ENCODE results near the gene FOXP1.

DNA sequence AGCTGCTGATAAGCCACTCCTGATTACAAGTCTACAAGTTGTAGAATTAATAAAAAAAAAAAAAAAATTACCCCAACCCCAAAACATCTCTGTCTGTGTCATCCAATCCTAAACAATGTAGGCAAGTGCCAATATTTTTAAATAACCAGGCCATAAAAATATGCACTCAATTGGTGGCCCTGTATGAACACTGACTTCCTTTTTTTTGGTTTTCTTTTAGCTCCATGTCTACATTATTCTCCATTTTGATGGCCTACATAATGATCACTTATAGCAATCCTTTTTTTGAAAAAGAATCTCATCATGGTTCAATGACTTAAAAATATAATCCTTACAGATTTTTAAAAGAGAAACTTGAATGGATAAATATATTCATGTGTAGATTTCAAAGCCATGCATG is 72.1 kb downstream of the FOXP1 start:
- TF ChIP-seq, protein P1, sequence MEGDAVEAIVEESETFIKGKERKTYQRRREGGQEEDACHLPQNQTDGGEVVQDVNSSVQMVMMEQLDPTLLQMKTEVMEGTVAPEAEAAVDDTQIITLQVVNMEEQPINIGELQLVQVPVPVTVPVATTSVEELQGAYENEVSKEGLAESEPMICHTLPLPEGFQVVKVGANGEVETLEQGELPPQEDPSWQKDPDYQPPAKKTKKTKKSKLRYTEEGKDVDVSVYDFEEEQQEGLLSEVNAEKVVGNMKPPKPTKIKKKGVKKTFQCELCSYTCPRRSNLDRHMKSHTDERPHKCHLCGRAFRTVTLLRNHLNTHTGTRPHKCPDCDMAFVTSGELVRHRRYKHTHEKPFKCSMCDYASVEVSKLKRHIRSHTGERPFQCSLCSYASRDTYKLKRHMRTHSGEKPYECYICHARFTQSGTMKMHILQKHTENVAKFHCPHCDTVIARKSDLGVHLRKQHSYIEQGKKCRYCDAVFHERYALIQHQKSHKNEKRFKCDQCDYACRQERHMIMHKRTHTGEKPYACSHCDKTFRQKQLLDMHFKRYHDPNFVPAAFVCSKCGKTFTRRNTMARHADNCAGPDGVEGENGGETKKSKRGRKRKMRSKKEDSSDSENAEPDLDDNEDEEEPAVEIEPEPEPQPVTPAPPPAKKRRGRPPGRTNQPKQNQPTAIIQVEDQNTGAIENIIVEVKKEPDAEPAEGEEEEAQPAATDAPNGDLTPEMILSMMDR (IDR thresholded peaks at IDR 0.05; ENCODE audit: low read depth, low read length, missing input control): no peak
- no peak for TF ChIP-seq GABPA (IDR thresholded peaks at IDR 0.05 in 1 of 2, conservative IDR thresholded peaks at IDR 0.05 in 1 of 2)
- TF ChIP-seq YY1 (IDR thresholded peaks at IDR 0.05): no peak
- TF ChIP-seq, protein P2, sequence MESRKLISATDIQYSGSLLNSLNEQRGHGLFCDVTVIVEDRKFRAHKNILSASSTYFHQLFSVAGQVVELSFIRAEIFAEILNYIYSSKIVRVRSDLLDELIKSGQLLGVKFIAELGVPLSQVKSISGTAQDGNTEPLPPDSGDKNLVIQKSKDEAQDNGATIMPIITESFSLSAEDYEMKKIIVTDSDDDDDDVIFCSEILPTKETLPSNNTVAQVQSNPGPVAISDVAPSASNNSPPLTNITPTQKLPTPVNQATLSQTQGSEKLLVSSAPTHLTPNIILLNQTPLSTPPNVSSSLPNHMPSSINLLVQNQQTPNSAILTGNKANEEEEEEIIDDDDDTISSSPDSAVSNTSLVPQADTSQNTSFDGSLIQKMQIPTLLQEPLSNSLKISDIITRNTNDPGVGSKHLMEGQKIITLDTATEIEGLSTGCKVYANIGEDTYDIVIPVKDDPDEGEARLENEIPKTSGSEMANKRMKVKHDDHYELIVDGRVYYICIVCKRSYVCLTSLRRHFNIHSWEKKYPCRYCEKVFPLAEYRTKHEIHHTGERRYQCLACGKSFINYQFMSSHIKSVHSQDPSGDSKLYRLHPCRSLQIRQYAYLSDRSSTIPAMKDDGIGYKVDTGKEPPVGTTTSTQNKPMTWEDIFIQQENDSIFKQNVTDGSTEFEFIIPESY (IDR thresholded peaks at IDR 0.05): no peak
- TF ChIP-seq RAD21 (IDR thresholded peaks at IDR 0.05): no peak
- TF ChIP-seq SP1 (IDR thresholded peaks at IDR 0.05): no peak
- TF ChIP-seq, protein P3, sequence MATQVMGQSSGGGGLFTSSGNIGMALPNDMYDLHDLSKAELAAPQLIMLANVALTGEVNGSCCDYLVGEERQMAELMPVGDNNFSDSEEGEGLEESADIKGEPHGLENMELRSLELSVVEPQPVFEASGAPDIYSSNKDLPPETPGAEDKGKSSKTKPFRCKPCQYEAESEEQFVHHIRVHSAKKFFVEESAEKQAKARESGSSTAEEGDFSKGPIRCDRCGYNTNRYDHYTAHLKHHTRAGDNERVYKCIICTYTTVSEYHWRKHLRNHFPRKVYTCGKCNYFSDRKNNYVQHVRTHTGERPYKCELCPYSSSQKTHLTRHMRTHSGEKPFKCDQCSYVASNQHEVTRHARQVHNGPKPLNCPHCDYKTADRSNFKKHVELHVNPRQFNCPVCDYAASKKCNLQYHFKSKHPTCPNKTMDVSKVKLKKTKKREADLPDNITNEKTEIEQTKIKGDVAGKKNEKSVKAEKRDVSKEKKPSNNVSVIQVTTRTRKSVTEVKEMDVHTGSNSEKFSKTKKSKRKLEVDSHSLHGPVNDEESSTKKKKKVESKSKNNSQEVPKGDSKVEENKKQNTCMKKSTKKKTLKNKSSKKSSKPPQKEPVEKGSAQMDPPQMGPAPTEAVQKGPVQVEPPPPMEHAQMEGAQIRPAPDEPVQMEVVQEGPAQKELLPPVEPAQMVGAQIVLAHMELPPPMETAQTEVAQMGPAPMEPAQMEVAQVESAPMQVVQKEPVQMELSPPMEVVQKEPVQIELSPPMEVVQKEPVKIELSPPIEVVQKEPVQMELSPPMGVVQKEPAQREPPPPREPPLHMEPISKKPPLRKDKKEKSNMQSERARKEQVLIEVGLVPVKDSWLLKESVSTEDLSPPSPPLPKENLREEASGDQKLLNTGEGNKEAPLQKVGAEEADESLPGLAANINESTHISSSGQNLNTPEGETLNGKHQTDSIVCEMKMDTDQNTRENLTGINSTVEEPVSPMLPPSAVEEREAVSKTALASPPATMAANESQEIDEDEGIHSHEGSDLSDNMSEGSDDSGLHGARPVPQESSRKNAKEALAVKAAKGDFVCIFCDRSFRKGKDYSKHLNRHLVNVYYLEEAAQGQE (IDR thresholded peaks at IDR 0.05): no peak
- no peak for TF ChIP-seq FOXA1 (IDR thresholded peaks at IDR 0.05)
- TF ChIP-seq, protein P4, sequence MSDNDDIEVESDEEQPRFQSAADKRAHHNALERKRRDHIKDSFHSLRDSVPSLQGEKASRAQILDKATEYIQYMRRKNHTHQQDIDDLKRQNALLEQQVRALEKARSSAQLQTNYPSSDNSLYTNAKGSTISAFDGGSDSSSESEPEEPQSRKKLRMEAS (IDR thresholded peaks at IDR 0.05): no peak
- no peak for TF ChIP-seq TAF1 (conservative IDR thresholded peaks at IDR 0.05)
- no peak for TF ChIP-seq RXRA (IDR thresholded peaks at IDR 0.05)
- TF ChIP-seq, protein P5, sequence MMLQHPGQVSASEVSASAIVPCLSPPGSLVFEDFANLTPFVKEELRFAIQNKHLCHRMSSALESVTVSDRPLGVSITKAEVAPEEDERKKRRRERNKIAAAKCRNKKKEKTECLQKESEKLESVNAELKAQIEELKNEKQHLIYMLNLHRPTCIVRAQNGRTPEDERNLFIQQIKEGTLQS (IDR thresholded peaks at IDR 0.05): no peak
- TF ChIP-seq HNF4G (IDR thresholded peaks at IDR 0.05): no peak
